GM21528 (cell line): ENCODE measurements around the gene CES4A.
"Not testable (repeated sequence)": the region's sequence is repeated elsewhere in the genome, so short reads cannot be mapped to it uniquely, and the experiment has no call there.

Experiments
- ATAC-seq: cut with Tn5 transposase; IDR thresholded peaks from one replicate; pipeline ENCODE4 v1.9.1; 2021; ENCODE audit warnings: mild to moderate bottlenecking, moderate library complexity; ENCODE audit not compliant: unreplicated experiment, low FRiP score

CES4A gene

DNA sequence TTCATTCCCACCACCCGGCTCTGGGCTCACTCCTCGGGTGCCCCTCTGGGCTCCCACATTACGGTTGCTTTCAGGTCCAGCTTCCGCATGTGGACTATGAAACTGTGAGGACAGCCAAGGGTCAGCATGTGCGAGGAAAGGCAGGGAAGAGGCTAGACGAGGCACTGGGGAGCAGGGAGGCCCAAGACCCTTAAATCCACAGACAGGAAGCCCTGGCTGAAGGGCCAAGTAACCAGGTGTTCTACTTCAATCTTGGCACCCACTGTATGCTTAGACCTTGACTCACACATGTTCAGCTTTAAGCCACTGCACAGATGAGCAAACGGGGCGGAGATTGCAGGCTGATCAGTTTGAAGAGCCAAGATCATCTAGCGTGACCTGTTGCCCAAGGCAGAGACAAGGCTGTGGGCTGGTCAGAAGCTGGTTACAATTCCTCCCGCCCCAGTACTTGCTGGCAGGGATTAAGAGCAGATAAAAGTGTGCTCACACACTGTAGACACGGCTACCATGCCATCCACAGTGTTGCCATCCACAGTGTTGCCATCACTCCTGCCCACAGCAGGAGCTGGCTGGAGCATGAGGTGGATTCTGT, at the start of gene CES4A:
TSS of gene CES4A (plus strand) at position 393 of the 592 bp plus-strand sequence. CDS start at position 577, 184 bp downstream.
- no peak for ATAC-seq

DNA sequence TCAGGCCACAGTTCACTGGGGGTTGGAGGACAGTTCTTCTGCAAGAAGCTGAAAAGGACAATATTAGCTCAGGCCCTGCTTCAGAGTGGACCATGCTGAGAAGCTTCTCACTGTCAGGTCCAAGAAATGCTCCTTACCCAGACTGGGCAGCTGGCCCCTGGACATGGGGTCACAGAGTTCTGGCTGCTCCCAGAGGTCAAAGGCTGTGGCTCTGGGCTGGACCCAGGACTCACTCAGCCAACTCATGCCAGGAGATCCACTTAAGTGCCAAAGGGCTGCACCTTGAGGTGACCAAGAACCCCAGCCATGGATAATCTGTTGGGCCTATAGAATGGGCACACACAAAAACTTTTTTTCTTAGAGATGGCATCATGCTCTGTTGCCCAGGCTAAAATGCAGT, 49.0 kb upstream of the CES4A start:
- no peak for ATAC-seq

DNA sequence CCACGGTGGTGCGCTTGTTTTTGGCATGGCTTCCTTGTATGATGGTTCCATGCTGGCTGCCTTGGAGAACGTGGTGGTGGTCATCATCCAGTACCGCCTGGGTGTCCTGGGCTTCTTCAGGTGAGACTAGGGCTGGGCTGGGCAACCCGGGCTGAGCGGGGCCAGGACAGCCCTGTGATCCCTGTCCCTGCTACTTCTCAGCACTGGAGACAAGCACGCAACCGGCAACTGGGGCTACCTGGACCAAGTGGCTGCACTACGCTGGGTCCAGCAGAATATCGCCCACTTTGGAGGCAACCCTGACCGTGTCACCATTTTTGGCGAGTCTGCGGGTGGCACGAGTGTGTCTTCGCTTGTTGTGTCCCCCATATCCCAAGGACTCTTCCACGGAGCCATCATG, 48.2 kb upstream of the CES4A start:
- ATAC-seq: no peak

DNA sequence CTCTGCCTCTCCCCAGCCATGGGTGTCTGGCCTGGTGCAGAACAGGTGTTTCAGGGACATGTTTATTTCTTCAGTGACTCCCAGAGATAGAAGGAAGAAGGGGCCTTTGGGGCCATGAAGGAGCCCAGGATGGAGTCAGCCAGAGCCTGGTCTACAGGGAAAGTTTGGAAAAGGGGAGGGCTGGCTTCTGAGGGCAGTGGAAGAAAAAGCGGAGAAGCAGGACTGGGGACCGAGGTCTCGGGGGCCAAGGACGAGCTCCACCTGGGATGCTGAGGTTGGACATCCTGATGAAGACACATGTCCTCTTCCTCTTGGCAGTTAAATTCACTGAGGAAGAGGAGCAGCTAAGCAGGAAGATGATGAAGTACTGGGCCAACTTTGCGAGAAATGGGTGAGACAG, 45.4 kb upstream of the CES4A start:
- ATAC-seq: no peak

DNA sequence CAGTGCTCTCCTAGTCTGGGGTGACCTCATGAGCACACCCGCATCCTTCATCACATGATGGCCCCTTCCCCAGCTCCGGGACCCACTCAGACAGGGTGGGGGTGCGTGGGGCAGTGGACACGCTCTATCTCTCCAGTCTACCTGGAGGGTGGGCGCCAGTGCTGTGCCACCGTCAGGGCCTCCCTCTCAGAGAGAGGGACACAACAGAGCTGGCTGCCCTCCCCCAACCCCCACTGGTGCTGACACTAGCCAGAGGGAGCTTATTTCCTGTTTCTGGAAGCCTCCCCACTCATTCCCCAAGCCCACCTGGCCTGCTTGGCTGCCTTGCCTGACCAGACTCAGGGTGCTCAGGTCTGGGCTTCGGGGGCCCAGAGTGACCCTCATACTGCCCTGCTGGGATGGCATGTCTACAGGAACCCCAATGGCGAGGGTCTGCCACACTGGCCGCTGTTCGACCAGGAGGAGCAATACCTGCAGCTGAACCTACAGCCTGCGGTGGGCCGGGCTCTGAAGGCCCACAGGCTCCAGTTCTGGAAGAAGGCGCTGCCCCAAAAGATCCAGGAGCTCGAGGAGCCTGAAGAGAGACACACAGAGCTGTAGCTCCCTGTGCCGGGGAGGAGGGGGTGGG, 44.8 kb upstream of the CES4A start:
- ATAC-seq: no peak

DNA sequence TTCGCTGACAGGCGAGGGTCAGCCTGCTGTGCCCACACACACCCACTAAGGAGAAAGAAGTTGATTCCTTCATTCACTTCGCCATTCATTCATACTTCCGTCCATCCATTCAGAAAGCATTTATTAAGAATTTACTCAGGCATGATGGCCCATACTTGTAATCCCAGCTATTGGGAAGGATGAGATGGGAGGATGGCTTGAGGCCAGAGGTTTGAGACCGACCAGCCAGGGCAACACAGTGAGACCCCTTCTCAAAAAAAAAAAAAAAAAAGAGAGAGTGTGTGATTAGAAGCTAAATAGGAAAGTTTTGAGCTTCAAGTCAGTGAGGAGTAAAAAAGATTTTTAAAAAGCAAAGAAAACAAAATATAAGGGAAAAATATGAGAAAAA, 44.3 kb upstream of the CES4A start:
- no peak for ATAC-seq

DNA sequence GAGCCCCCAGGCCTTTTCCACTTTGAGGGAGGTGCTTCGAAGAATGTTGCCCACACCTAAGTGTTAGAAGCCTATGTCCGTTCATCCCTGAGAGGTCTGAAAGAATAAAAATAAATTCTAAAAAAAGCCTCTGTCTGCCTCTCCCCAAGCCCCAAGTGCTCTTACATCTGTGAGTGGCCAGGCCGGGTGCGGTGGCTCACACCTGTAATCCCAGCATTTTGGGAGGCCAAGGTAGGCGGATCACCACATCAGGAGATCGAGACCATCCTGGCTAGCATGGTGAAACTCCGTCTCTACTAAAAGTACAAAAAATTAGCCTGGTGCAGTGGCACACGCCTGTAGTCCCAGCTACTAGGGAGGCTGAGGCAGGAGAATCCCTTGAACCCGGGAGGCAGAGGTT, 43.4 kb upstream of the CES4A start:
- not testable (repeated sequence) for ATAC-seq

DNA sequence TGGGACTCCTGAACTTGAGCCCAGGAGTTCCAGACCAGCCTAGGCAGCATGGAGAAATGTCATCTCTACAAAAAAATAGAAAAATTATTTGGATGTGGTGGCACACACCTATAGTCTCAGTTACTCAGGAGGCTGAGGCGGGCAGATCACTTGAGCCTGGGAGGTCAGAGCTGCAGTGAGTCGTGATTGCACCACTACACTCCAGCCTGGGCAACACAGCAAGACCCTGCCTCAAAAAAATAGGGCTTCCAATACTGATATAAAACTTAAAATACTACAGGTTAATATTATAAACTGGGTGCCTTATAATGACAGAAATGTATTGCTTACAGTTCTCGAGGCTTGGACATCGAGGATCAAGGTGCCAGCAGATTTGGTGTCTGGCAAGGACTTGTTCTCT, 42.5 kb upstream of the CES4A start:
- no peak for ATAC-seq

DNA sequence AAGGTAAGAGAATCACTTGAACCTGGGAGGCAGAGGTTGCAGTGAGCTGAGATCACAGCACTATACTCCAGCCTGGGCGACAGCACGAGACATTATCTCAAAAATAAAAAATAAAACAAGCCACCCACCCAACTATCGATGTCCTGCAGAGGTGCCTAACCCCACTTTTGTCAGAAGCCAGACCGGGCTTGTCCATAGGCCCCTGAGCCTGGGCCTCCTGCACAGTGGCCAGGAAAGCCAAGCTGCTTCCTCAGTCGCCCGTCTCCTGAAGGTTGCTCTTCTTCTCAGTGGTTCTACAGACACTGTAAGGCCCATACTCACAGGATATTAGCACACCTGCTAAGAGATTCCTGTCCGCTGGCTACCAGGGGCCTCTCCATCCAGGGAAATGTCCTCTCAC, 41.8 kb upstream of the CES4A start:
- ATAC-seq: no peak

DNA sequence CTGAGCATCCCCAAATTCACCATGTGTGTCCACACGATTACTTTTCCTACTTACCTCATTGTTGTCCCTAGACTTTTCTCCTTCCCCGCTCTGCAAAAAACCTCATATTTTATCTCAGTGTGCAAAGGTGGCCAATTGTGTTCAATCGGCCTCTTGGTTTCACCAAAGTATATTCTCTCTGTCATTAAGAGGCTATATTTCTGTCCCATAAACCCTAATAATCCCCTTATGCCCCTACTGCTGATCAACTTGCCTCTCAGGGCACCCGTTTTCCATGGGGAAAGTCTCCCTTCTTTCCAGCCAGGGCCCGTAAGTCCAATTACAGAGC, 41.5 kb upstream of the CES4A start:
- ATAC-seq: no peak

DNA sequence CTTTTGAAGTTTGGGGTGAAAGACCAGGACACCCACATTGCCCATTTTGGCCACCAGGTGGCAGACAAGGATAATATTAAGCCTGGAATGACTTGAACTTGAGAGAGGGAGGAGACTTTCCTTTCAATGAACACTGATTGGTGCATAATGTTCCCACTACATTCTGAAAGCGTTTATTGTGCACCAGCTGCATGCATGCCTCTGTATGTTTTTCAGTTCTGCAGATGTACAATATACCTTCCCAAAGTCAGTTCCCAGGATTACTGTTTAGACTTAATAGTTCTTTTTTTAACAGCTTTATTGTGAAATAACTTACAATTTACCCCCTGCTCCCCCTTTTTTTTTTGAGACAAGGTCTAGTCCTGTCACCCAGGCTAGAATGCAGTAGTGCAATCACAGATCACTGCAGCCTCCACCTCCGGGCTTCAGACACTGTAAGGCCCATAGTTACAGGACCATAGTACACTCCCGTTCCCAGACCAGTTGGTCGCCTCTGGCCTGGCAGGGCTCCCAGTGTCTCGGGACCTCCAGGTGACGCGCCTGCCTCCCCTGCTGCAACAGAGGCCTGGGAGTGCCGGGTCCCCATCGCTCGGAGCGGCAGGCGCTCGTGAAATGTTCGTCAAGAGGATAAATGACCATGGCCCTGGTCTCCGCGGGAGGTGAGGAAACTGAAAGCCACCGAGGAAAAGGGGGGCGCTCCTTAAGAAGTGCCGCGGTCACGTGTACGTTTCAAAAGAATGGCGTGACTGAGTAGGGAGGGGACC, 40.9 kb upstream of the CES4A start:
- ATAC-seq: no peak

DNA sequence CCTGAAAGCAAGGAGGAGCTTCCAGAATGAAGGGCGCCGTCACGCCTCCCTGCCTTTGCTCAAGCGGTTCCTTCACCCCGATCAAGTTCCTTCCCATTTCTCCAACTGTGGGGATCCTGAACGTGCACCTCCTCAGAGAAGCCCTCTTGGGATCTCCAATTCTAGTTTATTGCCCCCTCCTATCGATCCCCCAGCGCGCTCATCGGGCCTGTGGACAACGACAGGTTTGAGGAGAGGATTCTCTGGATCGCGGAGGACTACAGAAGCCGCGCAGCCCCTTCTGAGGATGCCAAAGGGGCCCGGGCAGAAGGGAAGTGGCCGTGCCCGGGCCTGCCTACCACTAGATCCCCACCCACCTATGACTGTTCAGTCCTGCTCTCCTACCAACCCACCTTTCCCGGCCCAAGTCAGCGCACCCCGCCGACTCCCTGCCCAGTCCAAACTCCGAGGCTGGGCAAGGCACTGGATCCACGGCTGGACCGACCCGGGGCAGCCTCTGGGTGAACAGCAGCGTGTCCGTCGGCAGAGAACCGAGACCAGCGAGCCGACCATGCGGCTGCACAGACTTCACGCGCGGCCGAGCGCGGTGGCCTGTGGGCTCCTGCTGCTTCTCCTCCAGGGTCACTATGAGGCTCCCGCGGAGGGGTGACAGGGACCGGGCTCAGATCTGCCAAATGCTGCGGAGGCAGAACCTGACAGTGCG, 40.1 kb upstream of the CES4A start:
- ATAC-seq: no peak

DNA sequence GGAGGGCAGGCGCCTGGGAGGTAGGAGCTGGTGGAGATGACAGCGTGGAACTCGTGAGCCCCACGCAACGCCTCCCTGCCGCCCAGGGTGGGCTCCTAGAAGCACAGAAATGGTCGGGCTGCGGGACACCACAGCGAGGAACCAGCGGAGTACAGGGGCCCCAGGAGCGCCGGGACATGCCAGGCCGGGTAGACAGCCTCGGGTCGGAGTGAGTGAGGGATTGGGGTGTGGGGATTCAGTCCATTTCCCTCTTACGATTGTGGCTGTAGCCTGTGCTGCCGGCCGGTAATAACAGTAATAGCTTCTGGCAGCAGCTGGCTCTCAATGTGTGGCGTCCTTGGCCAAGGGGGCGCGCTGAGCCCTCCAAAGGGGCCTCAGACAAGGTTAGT, 39.6 kb upstream of the CES4A start:
- no peak for ATAC-seq

DNA sequence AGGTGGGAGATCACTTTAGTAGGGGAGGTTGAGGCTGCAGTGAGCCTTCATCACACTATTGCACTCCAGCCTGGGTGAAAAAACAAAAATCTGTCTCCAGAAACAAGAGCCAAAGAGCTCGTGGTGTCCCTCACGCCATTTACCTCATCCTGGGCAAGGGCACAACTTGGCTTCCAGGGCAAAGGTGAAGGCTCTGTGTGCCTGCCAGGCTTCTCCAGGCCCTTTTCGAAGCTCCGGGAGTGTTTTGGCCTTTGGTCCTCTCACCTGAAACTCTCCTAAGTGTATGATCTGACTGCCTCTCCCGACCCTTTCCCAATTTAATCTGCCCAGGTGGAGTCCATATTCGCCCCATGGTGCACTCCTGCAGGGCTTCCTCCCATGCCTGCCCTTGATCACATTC, 38.9 kb upstream of the CES4A start:
- no peak for ATAC-seq

DNA sequence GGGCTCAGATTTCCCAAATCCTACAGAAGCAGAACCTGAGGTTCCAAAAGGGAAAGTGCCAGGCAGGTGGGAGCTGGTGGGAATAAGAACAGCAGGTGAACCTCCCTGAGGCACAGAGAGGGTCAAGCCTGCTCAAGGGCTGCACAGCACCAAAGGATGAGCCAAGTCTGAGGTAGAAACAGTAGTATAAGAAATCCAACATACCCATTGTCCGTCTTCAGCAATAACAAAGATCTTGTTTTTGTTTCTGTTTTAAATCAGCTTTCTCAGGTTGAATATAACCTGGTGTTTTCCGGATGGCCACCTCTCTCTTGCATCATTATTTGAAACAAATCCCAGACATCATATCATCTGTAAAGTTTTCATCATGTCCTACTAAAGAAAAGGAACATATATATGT, 38.0 kb upstream of the CES4A start:
- ATAC-seq: no peak

DNA sequence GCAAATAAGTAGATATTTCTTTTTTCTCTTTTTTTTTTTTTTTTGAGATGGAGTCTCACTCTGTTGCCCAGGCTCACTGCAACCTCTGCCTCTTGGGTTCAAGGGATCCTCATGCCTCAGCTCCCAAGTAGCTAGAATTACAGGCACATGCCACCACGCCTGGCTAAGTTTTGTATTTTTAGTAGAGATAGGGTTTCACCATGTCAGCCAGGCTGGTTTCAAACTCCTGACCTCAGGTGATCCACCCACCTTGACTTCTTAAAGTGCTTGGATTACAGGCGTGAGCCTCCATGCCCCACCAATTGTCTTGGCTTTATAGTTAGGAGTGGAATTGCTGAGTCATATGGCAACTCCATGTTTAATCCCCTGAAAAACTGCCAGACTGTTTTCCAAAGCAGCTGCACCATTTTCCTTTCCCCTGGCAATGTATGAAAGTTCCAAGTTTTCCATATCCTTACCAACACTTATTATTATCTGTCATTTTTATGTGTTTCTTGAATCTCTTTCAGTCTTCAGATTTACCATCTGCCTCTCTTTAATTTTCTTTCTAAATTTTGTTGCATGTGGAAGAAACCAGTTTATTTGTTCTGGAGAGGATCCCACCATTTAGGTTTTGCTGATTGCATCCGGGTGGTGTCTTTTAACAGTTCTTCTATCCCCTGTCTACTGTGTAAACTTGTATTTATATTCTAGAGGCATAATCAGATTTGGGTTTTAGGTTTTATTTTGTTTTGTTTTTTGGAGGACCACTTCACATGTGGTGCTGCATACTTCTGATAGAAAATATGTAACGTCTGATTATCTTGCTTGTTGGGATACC, 37.2 kb upstream of the CES4A start:
- no peak for ATAC-seq

DNA sequence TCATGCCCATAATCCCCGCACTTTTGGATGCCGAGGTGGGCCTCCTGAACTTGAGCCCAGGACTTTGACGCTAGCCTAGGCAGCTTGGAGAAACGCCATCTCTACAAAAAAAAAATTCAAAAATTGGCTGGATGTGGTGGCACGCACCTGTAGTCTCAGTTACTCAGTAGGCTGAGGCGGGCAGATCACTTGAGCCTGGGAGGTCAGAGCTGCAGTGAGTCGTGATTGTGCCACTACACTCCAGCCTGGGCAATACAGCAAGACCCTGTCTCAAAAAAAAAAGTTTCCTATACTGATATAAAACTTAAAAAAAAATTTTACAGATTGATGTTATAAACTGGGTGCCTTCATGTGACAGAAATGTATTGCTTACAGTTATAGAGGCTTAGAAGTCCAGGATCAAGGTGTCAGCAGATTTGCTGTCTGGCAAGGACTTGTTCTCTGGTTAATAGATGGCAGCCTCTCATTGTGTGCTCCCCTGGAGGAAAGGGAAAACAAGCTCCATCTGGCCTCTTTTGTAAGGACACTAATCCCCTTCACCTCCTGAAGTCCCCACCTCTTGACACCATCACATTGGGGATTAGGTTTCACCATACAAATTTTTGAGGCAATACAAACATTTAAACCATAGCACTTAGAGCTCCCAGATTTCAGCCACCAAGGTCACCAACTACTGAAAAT, 35.8 kb upstream of the CES4A start:
- ATAC-seq: no peak

DNA sequence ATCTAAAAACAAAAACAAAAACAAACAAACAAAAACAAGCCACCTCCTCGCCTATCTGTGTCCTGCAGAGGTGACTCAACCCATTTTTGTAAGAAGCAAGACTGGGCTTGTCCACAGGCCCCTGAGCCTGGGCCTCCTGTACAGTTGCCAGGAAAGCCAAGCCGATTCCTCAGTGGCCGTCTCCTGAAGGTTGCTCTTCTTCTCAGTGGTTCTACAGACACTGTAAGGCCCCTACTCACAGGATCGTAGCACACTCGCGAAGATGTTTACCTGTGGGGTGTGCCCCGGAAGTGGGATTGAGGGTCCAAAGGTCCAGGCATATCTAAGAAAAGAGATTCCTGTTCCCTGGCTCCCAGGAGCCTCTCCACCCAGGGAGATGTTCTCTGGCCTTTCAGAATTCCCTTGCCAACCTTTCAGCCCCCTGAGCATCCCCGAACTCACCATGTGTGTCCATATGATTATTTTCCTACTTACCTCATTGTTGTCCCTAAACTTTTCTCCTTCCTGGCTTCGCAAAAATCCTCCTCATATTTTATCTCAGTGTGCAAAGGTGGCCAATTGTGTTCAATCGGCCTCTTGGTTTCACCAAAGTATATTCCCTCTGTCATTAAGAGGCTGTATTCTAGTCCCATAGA, 34.8 kb upstream of the CES4A start:
- ATAC-seq: no peak

DNA sequence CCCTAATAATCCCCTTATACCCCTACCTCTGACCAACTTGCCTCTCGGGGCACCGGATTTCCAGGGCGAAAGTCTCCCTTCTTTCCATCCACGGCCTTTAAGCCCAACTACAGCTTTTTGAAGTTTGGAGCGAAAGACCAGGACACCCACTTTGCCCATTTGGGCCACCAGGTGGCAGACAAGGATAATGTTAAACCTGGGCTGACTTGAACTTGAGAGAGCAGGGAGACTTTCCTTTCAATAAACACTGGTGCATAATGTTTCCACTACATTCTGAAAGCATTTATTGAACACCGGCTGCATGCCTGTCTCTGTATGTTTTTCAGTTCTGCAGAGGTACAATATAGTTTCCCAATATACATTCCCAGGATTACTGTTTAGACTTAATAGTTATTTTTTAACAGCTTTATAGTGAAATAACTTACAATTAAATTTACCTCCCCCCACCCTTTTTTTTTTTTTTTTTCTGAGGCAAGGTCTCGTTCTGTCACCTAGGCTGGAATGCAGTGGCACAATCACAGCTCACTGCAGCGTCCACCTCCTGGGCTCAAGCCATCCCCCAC, 34.2 kb upstream of the CES4A start:
- no peak for ATAC-seq
